ENCODE results near the gene DNAH6.

The DNAH6 gene

GRCh38 chr2:84711651-84712050 is 195.4 kb downstream of the DNAH6 start:
- ATAC-seq (ENCODE audit: insufficient read depth, low read depth) (no peak), DNase-seq (no peak)
- H3K9ac ChIP-seq (ENCODE audit: low read depth, low read length) = no peak overlapping the region
- no peaks in the 10 kb centered on the region for H3K9me3 ChIP-seq (ENCODE audit: insufficient read depth, low read length, severe bottlenecking)
- no peak overlapping the region for H3K4me2 ChIP-seq (ENCODE audit: insufficient read depth, low read length)
- no peaks in the 10 kb centered on the region for H3K4me1 ChIP-seq (ENCODE audit: insufficient read depth, low read length)
- H3K27me3 ChIP-seq (ENCODE audit: insufficient read depth, low read length, poor library complexity) = no peaks in the 10 kb centered on the region
- no peaks in the 10 kb centered on the region for H3K79me2 ChIP-seq (ENCODE audit: insufficient read depth, low read length)
- H3K27ac ChIP-seq (ENCODE audit: low read length) = no peak overlapping the region
- H4K20me1 ChIP-seq (ENCODE audit: insufficient read depth, low read length) = no peaks in the 10 kb centered on the region
- H3K4me3 ChIP-seq (ENCODE audit: low read depth in 1 of 2, low read length in 2 of 2) = no peak overlapping the region
- no peak for TF ChIP-seq EZH2 (IDR thresholded peaks at IDR 0.05; ENCODE audit: borderline replicate concordance, low read depth, low read length, severe bottlenecking)
- TF ChIP-seq CTCF (IDR thresholded peaks at IDR 0.05; ENCODE audit: borderline replicate concordance, extremely low read depth, low read length, poor library complexity, severe bottlenecking) = no peak
- H2AFZ ChIP-seq (ENCODE audit: low read depth, low read length) = no peak overlapping the region
- no peaks in the 10 kb centered on the region for H3K36me3 ChIP-seq (ENCODE audit: insufficient read depth, low read length)

GRCh38 chr2:84713441-84713840 is 197.1 kb downstream of the DNAH6 start:
- H3K27ac ChIP-seq (ENCODE audit: low read length) = no peak overlapping the region
- H2AFZ ChIP-seq (ENCODE audit: low read depth, low read length) = no peak overlapping the region
- no peak for TF ChIP-seq EZH2 (IDR thresholded peaks at IDR 0.05; ENCODE audit: borderline replicate concordance, low read depth, low read length, severe bottlenecking)
- TF ChIP-seq CTCF (IDR thresholded peaks at IDR 0.05; ENCODE audit: borderline replicate concordance, extremely low read depth, low read length, poor library complexity, severe bottlenecking) = no peak
- H3K4me1 ChIP-seq (ENCODE audit: insufficient read depth, low read length) = no peaks in the 10 kb centered on the region
- ATAC-seq (ENCODE audit: insufficient read depth, low read depth) = no peak
- no peak overlapping the region for H3K4me2 ChIP-seq (ENCODE audit: insufficient read depth, low read length)
- H4K20me1 ChIP-seq (ENCODE audit: insufficient read depth, low read length) = no peaks in the 10 kb centered on the region
- no peaks in the 10 kb centered on the region for H3K27me3 ChIP-seq (ENCODE audit: insufficient read depth, low read length, poor library complexity)
- no peak overlapping the region for H3K9ac ChIP-seq (ENCODE audit: low read depth, low read length)
- H3K4me3 ChIP-seq (ENCODE audit: low read depth in 1 of 2, low read length in 2 of 2) = no peak overlapping the region
- no peaks in the 10 kb centered on the region for H3K79me2 ChIP-seq (ENCODE audit: insufficient read depth, low read length)
- DNase-seq = no peak
- H3K9me3 ChIP-seq (ENCODE audit: insufficient read depth, low read length, severe bottlenecking) = no peaks in the 10 kb centered on the region
- no peaks in the 10 kb centered on the region for H3K36me3 ChIP-seq (ENCODE audit: insufficient read depth, low read length)

GRCh38 chr2:84716564-84716963 is 200.3 kb downstream of the DNAH6 start:
- H3K9me3 ChIP-seq (ENCODE audit: insufficient read depth, low read length, severe bottlenecking) = no peaks in the 10 kb centered on the region
- H3K36me3 ChIP-seq (ENCODE audit: insufficient read depth, low read length) = no peaks in the 10 kb centered on the region
- no peak overlapping the region for H3K9ac ChIP-seq (ENCODE audit: low read depth, low read length)
- no peak overlapping the region for H2AFZ ChIP-seq (ENCODE audit: low read depth, low read length)
- TF ChIP-seq EZH2 (IDR thresholded peaks at IDR 0.05; ENCODE audit: borderline replicate concordance, low read depth, low read length, severe bottlenecking) (no peak), CTCF (IDR thresholded peaks at IDR 0.05; ENCODE audit: borderline replicate concordance, extremely low read depth, low read length, poor library complexity, severe bottlenecking) (no peak)
- no peaks in the 10 kb centered on the region for H4K20me1 ChIP-seq (ENCODE audit: insufficient read depth, low read length)
- H3K4me2 ChIP-seq (ENCODE audit: insufficient read depth, low read length) = no peak overlapping the region
- no peaks in the 10 kb centered on the region for H3K4me1 ChIP-seq (ENCODE audit: insufficient read depth, low read length)
- no peak overlapping the region for H3K27ac ChIP-seq (ENCODE audit: low read length)
- H3K4me3 ChIP-seq (ENCODE audit: low read depth in 1 of 2, low read length in 2 of 2) = no peak overlapping the region
- no peak for ATAC-seq (ENCODE audit: insufficient read depth, low read depth)
- no peak for DNase-seq
- H3K79me2 ChIP-seq (ENCODE audit: insufficient read depth, low read length) = no peaks in the 10 kb centered on the region
- H3K27me3 ChIP-seq (ENCODE audit: insufficient read depth, low read length, poor library complexity) = no peaks in the 10 kb centered on the region

GRCh38 chr2:84717302-84717701 is 201.0 kb downstream of the DNAH6 start:
- Histone ChIP-seq H4K20me1 (ENCODE audit: insufficient read depth, low read length) (no peaks in the 10 kb centered on the region), H3K4me2 (ENCODE audit: insufficient read depth, low read length) (no peak overlapping the region), H3K27ac (ENCODE audit: low read length) (no peak overlapping the region), H3K4me1 (ENCODE audit: insufficient read depth, low read length) (no peaks in the 10 kb centered on the region), H2AFZ (ENCODE audit: low read depth, low read length) (no peak overlapping the region), H3K27me3 (ENCODE audit: insufficient read depth, low read length, poor library complexity) (no peaks in the 10 kb centered on the region), H3K79me2 (ENCODE audit: insufficient read depth, low read length) (no peaks in the 10 kb centered on the region), H3K36me3 (ENCODE audit: insufficient read depth, low read length) (no peaks in the 10 kb centered on the region), H3K9ac (ENCODE audit: low read depth, low read length) (no peak overlapping the region), H3K4me3 (ENCODE audit: low read depth in 1 of 2, low read length in 2 of 2) (no peak overlapping the region), H3K9me3 (ENCODE audit: insufficient read depth, low read length, severe bottlenecking) (no peaks in the 10 kb centered on the region)
- no peak for TF ChIP-seq EZH2 (IDR thresholded peaks at IDR 0.05; ENCODE audit: borderline replicate concordance, low read depth, low read length, severe bottlenecking)
- ATAC-seq (ENCODE audit: insufficient read depth, low read depth) = no peak
- DNase-seq = no peak

All from DND-41 (cell line).